ENCODE results near the gene GRB10. TPM values are rescaled to one million over a fixed set of nuclear protein-coding genes. Genes with fewer than 3 reads are reported as not detected.
A peak's percentile ranks its signal among the peaks of the same experiment; 100 is the strongest.

GRB10 gene
- polyA plus RNA-seq, 3 donors: 1.3 to 3.1 (median 1.5) TPM

DNA sequence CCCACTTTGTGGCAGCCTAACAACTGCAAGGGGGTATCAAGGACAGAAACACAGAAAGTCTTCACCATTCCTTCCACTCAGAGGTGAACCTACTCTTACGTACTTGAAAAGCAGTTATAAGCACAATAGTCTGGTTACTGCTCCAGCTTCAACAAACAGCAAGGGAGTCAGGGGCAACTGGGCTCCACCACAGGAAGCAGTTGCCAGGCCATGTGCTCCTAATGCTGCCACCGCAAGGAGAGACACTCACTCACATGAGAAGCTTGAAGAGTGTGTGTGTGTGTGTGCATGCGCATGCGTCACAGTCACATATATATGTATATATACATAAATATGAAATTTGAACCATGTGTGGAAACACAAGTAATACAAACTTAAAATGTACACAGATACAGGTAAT lies 65.5 kb downstream of the GRB10 start:
- no peak overlapping the region for H3K27ac ChIP-seq (ENCODE audit: low read depth in 1 of 2, low read length in 2 of 2)
- intact Hi-C loops (cut with micrococcal nuclease): no loop called here

DNA sequence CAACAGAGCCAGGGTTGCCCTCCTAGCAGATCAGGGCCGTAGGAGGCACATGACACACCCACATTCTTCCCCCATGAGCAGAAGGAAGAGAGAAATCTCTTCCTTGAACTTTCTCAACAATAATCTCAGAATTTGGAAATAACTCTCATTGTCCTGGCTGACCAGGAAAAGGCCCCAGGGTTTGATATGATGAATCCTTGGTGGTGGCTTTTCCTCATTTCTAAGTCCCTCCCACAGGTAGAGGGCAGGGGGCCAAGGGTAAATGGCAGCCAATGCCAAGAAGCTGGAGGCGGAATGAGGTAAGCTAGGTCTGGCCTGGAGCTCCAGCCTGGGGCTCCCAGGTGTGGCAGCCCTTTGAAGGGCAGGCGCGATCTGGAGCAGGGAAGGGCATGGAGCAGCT lies 67.8 kb downstream of the GRB10 start:
- peaks cover 0 to 5% (median 0%) of the 10 kb centered on the region in 7 donors for H3K9me3 Mint-ChIP-seq
- no peak overlapping the region for H3K27ac Mint-ChIP-seq
- Histone ChIP-seq H3K79me2 (ENCODE audit: insufficient read depth, low read length) (no peaks in the 10 kb centered on the region), H3K4me1 (ENCODE audit: control insufficient read depth in 1 of 2, insufficient read depth in 2 of 2, low read length in 2 of 2) (no peaks in the 10 kb centered on the region), H3K9me3 (replicated peaks in 1 of 2; ENCODE audit: control insufficient read depth in 1 of 2, insufficient read depth in 1 of 2, low read length in 2 of 2) (no peaks in the 10 kb centered on the region), H4K20me1 (ENCODE audit: insufficient read depth, low read length) (no peaks in the 10 kb centered on the region), H3K4me2 (replicated peaks; ENCODE audit: extremely low read depth, low read length, poor library complexity, severe bottlenecking) (no peak overlapping the region), H3K36me3 (replicated peaks in 1 of 2; ENCODE audit: control insufficient read depth in 1 of 2, insufficient read depth in 2 of 2, low read length in 2 of 2) (no peaks in the 10 kb centered on the region), H2AFZ (ENCODE audit: insufficient read depth, low read depth, low read length, poor library complexity, severe bottlenecking) (no peak overlapping the region), H3K27me3 (ENCODE audit: control insufficient read depth in 2 of 2, insufficient read depth in 2 of 2, low read length in 2 of 2) (no peaks in the 10 kb centered on the region), H3K9ac (ENCODE audit: insufficient read depth, low read length, poor library complexity, severe bottlenecking) (no peak overlapping the region), H3K27ac (ENCODE audit: low read depth in 1 of 2, low read length in 2 of 2) (no peak overlapping the region), H3K4me3 (replicated peaks in 1 of 3; ENCODE audit: low read depth in 2 of 3, low read length in 3 of 3) (no peak overlapping the region)
- H3K4me1 Mint-ChIP-seq: no peaks in the 10 kb centered on the region
- DNase-seq: no peak
- WGBS (ENCODE audit: insufficient coverage): 86% methylated on average over 1 of the region's 4 CpGs
- H3K36me3 Mint-ChIP-seq: no peaks in the 10 kb centered on the region
- intact Hi-C loops (cut with micrococcal nuclease): no loop called here
- TF ChIP-seq, protein P1, sequence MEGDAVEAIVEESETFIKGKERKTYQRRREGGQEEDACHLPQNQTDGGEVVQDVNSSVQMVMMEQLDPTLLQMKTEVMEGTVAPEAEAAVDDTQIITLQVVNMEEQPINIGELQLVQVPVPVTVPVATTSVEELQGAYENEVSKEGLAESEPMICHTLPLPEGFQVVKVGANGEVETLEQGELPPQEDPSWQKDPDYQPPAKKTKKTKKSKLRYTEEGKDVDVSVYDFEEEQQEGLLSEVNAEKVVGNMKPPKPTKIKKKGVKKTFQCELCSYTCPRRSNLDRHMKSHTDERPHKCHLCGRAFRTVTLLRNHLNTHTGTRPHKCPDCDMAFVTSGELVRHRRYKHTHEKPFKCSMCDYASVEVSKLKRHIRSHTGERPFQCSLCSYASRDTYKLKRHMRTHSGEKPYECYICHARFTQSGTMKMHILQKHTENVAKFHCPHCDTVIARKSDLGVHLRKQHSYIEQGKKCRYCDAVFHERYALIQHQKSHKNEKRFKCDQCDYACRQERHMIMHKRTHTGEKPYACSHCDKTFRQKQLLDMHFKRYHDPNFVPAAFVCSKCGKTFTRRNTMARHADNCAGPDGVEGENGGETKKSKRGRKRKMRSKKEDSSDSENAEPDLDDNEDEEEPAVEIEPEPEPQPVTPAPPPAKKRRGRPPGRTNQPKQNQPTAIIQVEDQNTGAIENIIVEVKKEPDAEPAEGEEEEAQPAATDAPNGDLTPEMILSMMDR (IDR thresholded peaks at IDR 0.05): no peak
- no peak overlapping the region for H3K4me3 Mint-ChIP-seq
- H3K27me3 Mint-ChIP-seq (ENCODE audit: low read depth in 3 of 3): peaks cover 0 to 2% (median 1%) of the 10 kb centered on the region in 3 donors

More for the DNA sequence above, 65.5 kb downstream of the GRB10 start:
- no peak for DNase-seq
- no peaks in the 10 kb centered on the region for H3K9me3 ChIP-seq (replicated peaks in 1 of 2; ENCODE audit: control insufficient read depth in 1 of 2, insufficient read depth in 1 of 2, low read length in 2 of 2)
- Mint-ChIP-seq H3K27me3 (ENCODE audit: low read depth in 3 of 3) (peaks cover 0 to 4% (median 1%) of the 10 kb centered on the region in 3 donors), H3K9me3 (peaks cover 0 to 5% (median 0%) of the 10 kb centered on the region in 7 donors), H3K4me1 (peaks cover 9% of the 10 kb centered on the region), H3K4me3 (no peak overlapping the region), H3K36me3 (no peaks in the 10 kb centered on the region), H3K27ac (peak overlapping the region in 1 of 7 donors; percentile 61)
- H3K4me2 ChIP-seq (replicated peaks; ENCODE audit: extremely low read depth, low read length, poor library complexity, severe bottlenecking): no peak overlapping the region
- no CpG with 5 or more reads among the region's 4 CpGs for WGBS (ENCODE audit: insufficient coverage)
- TF ChIP-seq, protein P1 (IDR thresholded peaks at IDR 0.05): no peak
- no peaks in the 10 kb centered on the region for H3K79me2 ChIP-seq (ENCODE audit: insufficient read depth, low read length)
- no peak overlapping the region for H2AFZ ChIP-seq (ENCODE audit: insufficient read depth, low read depth, low read length, poor library complexity, severe bottlenecking)
- no peaks in the 10 kb centered on the region for H4K20me1 ChIP-seq (ENCODE audit: insufficient read depth, low read length)
- no peak overlapping the region for H3K4me3 ChIP-seq (replicated peaks in 1 of 3; ENCODE audit: low read depth in 2 of 3, low read length in 3 of 3)
- no peaks in the 10 kb centered on the region for H3K36me3 ChIP-seq (replicated peaks in 1 of 2; ENCODE audit: control insufficient read depth in 1 of 2, insufficient read depth in 2 of 2, low read length in 2 of 2)
- no peaks in the 10 kb centered on the region for H3K4me1 ChIP-seq (ENCODE audit: control insufficient read depth in 1 of 2, insufficient read depth in 2 of 2, low read length in 2 of 2)
- no peaks in the 10 kb centered on the region for H3K27me3 ChIP-seq (ENCODE audit: control insufficient read depth in 2 of 2, insufficient read depth in 2 of 2, low read length in 2 of 2)
- no peak overlapping the region for H3K9ac ChIP-seq (ENCODE audit: insufficient read depth, low read length, poor library complexity, severe bottlenecking)

Data from CD14-positive monocyte (primary cell).